ENCODE results near the gene KIAA0513. TPM values are rescaled to one million over a fixed set of nuclear protein-coding genes. Genes with fewer than 3 reads are reported as not detected.

Gene KIAA0513
- polyA plus RNA-seq, 1 donor (not counting 4 experiments of a cell fraction or from before 2014, with no cell fraction given), result 3.3 TPM

DNA sequence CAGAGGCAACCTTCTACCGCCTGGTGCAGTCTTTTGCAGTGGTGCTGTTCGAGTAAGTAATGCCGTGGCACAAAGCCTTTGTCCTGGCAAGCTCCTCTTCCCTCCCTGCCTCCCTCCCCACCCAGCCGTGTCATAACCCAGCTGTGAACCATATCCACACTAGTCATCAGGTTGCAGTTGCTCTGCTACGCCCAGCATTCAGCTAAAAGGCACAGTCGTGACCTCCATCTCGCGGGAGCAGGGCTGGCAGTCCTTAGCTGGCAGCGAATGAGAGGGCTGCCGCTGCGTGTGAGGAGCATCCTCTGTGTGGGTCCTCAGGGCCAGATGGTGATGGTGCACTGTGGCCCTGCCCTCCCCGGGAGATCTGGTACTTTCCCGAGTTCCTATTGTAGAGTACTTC lies 45.4 kb downstream of the KIAA0513 start:
- no peaks in the 10 kb centered on the region for H3K79me2 ChIP-seq (ENCODE audit: control insufficient read depth, insufficient read depth, low read length)
- peaks cover 5% of the 10 kb centered on the region for H3K4me1 ChIP-seq (ENCODE audit: control insufficient read depth, extremely low read depth, insufficient read depth, low read length)
- H3K4me2 ChIP-seq (ENCODE audit: control insufficient read depth, extremely low read depth, insufficient read depth, low read depth, low read length), result peak overlapping the region; percentile 17
- H3K4me3 ChIP-seq (ENCODE audit: control insufficient read depth in 2 of 3, extremely low read depth in 1 of 3, insufficient read depth in 2 of 3, low read depth in 1 of 3, low read length in 3 of 3), result no peak overlapping the region
- no peaks in the 10 kb centered on the region for H3K36me3 ChIP-seq (ENCODE audit: control insufficient read depth in 2 of 2, extremely low read depth in 1 of 2, insufficient read depth in 2 of 2, low read length in 2 of 2)
- no peak for TF ChIP-seq EZH2 (IDR thresholded peaks at IDR 0.05; ENCODE audit: low read length)
- TF ChIP-seq, protein P1, sequence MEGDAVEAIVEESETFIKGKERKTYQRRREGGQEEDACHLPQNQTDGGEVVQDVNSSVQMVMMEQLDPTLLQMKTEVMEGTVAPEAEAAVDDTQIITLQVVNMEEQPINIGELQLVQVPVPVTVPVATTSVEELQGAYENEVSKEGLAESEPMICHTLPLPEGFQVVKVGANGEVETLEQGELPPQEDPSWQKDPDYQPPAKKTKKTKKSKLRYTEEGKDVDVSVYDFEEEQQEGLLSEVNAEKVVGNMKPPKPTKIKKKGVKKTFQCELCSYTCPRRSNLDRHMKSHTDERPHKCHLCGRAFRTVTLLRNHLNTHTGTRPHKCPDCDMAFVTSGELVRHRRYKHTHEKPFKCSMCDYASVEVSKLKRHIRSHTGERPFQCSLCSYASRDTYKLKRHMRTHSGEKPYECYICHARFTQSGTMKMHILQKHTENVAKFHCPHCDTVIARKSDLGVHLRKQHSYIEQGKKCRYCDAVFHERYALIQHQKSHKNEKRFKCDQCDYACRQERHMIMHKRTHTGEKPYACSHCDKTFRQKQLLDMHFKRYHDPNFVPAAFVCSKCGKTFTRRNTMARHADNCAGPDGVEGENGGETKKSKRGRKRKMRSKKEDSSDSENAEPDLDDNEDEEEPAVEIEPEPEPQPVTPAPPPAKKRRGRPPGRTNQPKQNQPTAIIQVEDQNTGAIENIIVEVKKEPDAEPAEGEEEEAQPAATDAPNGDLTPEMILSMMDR (optimal IDR thresholded peaks at IDR 0.05 in 1 of 3, IDR thresholded peaks at IDR 0.05 in 1 of 3, conservative IDR thresholded peaks at IDR 0.05 in 1 of 3; ENCODE audit: extremely low read depth in 1 of 3, insufficient read depth in 2 of 3, low read length in 3 of 3), result no peak
- H3K27ac ChIP-seq (ENCODE audit: control insufficient read depth, insufficient read depth, low read length), result no peak overlapping the region
- H4K20me1 ChIP-seq (ENCODE audit: control insufficient read depth, extremely low read depth, insufficient read depth, low read length), result no peaks in the 10 kb centered on the region
- H3K9ac ChIP-seq (ENCODE audit: control insufficient read depth, extremely low read depth, insufficient read depth, low read length), result no peak overlapping the region
- no peaks in the 10 kb centered on the region for H3K27me3 ChIP-seq (ENCODE audit: control insufficient read depth, extremely low read depth, insufficient read depth, low read length)
- no peak for DNase-seq (ENCODE audit: low read depth, low spot score)
- no peaks in the 10 kb centered on the region for H3K9me3 ChIP-seq (ENCODE audit: control insufficient read depth, low read depth, low read length)
- dilution Hi-C loops (cut with MboI; ENCODE audit: extremely low pct_ligation_motif_present, low sequenced_read_pairs), result no loop called here
- peak; percentile 41 for FAIRE-seq
- H2AFZ ChIP-seq (ENCODE audit: control insufficient read depth, low read length), result peak overlapping the region; percentile 10
- no peaks in the 10 kb centered on the region for H3K9me1 ChIP-seq (ENCODE audit: control insufficient read depth, extremely low read depth, insufficient read depth, low read length)

DNA sequence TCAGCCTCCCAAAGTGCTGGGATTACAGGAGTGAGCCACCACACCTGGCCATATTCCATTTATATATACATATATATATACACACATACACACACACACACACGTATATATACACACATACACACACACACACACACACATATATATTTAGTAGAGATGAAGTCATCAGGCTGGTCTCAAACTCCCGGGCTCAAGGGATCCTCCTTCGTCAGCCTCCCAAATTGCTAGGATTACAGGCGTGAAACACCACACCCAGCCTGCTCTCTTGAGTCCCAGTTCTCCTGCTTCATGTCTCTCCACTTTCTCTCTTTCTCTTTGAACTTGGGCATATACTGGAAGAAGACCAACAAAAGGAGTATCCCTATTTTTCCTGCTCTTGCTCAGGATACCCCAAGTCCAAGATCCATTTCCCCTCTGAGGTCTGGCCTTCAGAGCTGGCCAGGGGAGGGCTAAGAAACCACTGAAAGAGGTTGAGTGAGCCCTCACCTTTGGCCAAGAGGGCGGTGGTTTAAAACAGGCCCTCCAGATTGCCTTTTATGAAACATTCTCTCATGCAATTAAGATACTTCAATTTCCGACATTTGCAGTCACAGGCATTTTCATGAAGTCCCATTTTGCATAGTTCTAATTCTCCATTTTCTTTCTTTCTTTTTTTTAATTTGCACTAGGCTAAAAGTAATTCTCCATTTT lies 46.8 kb downstream of the KIAA0513 start:
- no peaks in the 10 kb centered on the region for H3K79me2 ChIP-seq (ENCODE audit: control insufficient read depth, insufficient read depth, low read length)
- H3K9me1 ChIP-seq (ENCODE audit: control insufficient read depth, extremely low read depth, insufficient read depth, low read length), result no peaks in the 10 kb centered on the region
- H3K9ac ChIP-seq (ENCODE audit: control insufficient read depth, extremely low read depth, insufficient read depth, low read length), result no peak overlapping the region
- no peaks in the 10 kb centered on the region for H3K36me3 ChIP-seq (ENCODE audit: control insufficient read depth in 2 of 2, extremely low read depth in 1 of 2, insufficient read depth in 2 of 2, low read length in 2 of 2)
- no peak overlapping the region for H3K4me3 ChIP-seq (ENCODE audit: control insufficient read depth in 2 of 3, extremely low read depth in 1 of 3, insufficient read depth in 2 of 3, low read depth in 1 of 3, low read length in 3 of 3)
- H3K4me1 ChIP-seq (ENCODE audit: control insufficient read depth, extremely low read depth, insufficient read depth, low read length), result peaks cover 5% of the 10 kb centered on the region
- FAIRE-seq, result no peak
- H3K27ac ChIP-seq (ENCODE audit: control insufficient read depth, insufficient read depth, low read length), result no peak overlapping the region
- no peak overlapping the region for H3K4me2 ChIP-seq (ENCODE audit: control insufficient read depth, extremely low read depth, insufficient read depth, low read depth, low read length)
- H3K27me3 ChIP-seq (ENCODE audit: control insufficient read depth, extremely low read depth, insufficient read depth, low read length), result no peaks in the 10 kb centered on the region
- dilution Hi-C loops (cut with MboI; ENCODE audit: extremely low pct_ligation_motif_present, low sequenced_read_pairs), result no loop called here
- no peak overlapping the region for H2AFZ ChIP-seq (ENCODE audit: control insufficient read depth, low read length)
- no peak for DNase-seq (ENCODE audit: low read depth, low spot score)
- H4K20me1 ChIP-seq (ENCODE audit: control insufficient read depth, extremely low read depth, insufficient read depth, low read length), result no peaks in the 10 kb centered on the region
- no peaks in the 10 kb centered on the region for H3K9me3 ChIP-seq (ENCODE audit: control insufficient read depth, low read depth, low read length)
- TF ChIP-seq, protein P1 (optimal IDR thresholded peaks at IDR 0.05 in 1 of 3, IDR thresholded peaks at IDR 0.05 in 1 of 3, conservative IDR thresholded peaks at IDR 0.05 in 1 of 3; ENCODE audit: extremely low read depth in 1 of 3, insufficient read depth in 2 of 3, low read length in 3 of 3), result no peak
- TF ChIP-seq EZH2 (IDR thresholded peaks at IDR 0.05; ENCODE audit: low read length), result no peak
